Stimulated activated CD4-positive, alpha-beta T cell treated with anti-CD3 and anti-CD28 coated beads, TNF-alpha, amount 100 ng/mL, for 24 hours (primary cell): ENCODE results near the gene KIRREL3.

Experiments used
- DNase-seq, 3 experiments: peaks; one replicate each; pipeline ENCODE4 v3.0.0-alpha.2; 2020; ENCODE audit warnings: low read depth in 3 of 3

Gene KIRREL3

DNA sequence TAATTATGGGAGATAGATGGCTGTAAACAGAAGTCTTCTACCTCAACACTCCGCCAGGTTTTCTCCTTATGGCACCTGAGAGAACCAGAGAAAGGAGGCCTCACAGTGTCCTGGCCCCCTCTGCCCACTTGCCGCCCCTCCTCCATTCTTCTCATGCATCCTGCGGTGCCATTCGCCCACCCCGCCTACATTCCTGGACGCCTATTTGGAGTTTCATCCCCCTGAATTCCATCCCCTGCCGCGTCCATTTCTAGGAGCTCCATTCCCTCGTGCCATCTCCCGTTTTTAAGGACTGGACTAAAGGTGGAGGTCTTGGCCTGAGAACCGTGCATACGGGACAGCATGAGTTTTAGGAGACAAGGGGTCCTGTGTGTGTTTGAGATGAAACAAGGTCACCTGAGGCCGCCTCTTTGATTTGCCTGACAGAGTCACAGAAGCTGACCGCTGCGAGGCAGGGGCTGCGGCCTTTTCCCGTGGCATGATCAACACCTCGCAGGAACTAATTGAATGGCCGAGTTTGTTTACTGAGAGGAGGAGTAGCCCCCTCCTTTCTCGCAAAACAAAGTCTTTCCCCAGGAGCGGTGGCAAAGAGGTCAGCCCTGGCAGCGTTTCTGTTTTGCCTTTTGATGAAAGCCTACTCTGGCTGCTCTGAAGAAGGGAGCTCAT lies 398.9 kb downstream of the KIRREL3 start:
- no peak for DNase-seq

DNA sequence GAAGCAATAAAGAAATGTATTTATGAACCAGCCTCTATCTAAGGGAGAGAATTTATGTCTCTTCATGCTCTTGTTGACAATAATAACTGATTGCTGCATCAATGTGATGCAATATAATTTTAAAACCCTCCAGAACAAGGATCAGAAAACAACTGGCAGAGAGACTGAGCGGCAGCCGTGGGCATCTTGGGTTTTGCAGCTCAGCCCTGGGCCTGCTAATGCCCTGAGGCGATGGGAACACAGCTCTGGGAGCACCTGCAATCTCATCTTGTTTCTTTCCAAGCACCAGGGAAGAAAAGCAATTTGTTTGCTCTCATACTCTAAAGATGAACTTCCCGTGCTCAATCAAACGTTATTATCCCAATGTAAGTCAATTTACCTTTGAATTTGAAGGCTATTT lies 399.4 kb downstream of the KIRREL3 start:
- DNase-seq = no peak

DNA sequence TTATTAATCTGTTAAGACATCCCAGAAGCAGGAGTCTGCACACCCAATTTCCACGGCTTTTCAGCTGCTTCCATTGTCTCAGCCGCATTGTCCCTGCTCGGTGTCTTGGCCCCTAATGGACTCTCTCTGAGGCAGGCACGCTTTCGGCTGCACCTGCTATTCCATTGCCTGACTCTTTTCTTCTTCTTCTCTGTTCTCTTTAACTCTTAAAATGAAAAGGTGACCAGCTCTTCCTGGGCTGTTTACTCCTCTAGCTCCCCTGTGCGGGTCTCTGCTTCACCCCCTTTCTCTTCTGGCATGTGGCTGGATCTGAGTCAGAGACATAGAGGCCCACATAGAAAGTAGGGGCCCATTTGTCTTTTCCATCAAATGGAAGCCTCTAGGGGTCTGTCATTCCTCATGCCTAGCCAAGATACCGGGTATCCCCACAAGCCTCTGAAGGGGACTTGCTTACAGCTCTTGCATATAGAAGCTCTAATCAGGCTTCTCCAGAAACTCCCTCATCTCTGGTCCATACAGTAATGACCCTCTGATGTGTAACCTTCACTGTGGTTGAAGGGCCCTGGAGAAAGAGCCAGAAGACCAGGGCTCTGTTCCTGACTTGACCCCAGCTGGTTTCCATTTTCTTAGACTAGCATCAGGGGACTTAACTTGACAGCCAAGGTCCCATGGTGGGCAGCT lies 401.2 kb downstream of the KIRREL3 start:
- no peak for DNase-seq

DNA sequence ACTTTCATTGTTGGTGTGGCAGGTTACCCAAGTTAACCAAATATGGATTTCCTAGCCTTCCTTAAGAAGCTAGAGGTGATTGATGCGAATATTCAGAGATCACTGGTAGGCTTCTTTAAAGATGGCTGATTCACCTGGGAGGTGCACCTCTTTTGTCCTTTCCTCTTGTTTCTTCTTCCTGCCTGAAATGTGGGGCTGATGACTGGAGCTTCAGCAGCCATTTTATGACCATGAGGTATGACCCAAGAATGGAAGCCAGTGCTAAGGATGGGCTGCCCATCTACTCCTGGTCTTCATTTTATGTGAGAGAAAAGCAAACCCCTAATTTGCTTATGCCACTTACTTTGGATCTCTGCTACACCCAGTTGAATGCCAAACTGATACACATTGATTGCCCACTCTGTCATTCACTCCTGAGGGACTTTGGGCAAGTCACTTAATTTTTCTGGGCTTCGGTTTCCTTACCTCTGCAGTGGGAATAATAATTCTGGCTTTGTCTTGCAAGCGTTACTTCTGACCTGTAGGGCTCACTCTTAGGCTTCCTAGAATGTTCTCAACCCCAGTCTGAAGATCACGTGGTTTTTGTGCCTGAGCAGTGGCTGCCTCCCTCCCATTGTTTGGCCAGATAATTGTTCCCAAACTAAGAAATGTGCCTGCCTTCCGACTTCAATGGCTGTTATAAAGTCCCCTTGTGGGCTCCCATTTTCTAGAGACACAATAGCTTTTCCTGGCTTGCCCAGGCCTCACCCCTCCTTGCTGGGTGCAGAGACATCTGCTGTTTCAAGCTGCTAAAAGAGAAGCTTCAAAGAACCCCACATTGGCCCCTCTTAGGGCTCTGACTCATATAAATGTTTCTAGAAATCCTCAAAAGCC lies 402.0 kb downstream of the KIRREL3 start:
- DNase-seq = no peak

DNA sequence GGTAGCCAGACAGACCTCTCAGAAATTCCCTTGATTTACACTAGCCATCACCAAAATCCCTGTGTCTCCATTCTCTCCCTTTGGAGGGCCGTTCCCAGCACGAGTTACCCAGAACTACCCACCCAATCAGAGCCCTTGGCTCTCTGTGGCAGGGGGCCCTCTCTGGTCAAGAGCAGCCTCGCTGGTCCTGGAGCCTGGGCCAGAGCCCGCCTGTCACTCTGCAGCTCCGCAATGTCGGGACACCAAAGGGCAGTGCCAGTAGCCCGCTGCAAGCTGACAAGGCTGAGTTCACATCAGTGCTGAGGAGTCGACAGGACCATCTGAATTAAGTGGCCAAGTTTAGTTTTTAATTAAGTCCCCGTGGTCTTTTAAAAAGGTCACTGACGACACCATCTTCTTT lies 403.5 kb downstream of the KIRREL3 start:
- no peak for DNase-seq

DNA sequence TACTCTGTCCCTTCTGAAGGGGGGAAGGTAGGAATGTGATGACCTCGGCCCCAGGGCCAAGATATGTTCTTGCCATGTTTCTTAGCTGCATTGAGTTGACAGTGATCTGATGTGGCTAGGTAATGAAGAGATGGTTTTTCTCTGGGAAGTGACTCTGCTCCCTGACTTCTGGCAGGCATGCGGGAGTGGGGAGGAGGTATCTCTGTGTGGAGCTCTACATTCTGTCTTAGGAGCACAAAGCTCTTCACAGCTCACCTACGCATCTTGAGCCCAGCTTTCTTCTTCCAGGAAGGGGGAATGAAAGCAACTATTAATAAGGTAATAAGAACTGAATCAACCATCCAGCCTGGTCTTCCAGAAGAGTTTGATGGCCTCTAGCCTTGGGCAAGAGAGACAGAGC lies 404.1 kb downstream of the KIRREL3 start:
- DNase-seq = no peak

DNA sequence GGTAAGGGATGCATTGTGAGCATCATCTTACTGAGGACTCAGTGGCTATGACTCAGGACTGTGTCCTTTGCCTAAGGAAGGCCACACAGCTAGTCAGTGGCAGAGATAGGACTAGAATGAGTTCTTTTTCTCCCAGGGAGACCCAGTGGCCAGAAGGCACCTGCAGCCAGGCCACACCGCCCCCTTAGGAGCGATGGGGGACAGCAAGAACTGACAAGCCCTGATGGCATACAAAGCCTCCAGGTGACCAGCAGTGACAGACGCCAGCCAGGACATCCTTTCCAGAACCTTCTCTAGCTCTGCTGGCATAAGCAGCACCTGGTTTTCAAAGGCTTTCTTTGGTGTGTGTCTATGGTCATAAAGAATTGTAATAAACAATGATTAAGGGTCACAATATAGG lies 405.0 kb downstream of the KIRREL3 start:
- DNase-seq = no peak

DNA sequence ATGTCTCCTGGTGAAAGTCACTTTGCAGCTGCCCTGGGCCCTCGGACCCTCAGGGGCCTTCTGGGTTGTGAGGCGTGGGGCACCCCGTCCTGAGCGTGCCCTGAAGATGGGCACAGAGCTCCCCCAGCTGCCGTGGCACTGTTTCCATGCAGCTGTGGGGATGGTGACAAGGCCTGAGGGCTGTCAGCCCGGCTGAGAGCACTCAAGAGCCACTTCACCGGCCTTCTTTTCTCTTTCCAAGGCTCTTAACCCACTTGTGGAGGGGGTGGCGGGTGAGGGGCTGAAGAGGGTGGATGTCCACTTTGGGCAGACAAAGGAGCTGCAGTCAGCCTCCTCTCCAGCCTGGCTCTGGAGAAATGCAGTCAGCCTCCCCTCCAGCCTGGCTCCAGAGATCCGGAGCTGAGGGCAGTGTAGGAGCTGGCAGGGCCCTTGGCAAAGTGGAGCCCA lies 405.6 kb downstream of the KIRREL3 start:
- DNase-seq = no peak

DNA sequence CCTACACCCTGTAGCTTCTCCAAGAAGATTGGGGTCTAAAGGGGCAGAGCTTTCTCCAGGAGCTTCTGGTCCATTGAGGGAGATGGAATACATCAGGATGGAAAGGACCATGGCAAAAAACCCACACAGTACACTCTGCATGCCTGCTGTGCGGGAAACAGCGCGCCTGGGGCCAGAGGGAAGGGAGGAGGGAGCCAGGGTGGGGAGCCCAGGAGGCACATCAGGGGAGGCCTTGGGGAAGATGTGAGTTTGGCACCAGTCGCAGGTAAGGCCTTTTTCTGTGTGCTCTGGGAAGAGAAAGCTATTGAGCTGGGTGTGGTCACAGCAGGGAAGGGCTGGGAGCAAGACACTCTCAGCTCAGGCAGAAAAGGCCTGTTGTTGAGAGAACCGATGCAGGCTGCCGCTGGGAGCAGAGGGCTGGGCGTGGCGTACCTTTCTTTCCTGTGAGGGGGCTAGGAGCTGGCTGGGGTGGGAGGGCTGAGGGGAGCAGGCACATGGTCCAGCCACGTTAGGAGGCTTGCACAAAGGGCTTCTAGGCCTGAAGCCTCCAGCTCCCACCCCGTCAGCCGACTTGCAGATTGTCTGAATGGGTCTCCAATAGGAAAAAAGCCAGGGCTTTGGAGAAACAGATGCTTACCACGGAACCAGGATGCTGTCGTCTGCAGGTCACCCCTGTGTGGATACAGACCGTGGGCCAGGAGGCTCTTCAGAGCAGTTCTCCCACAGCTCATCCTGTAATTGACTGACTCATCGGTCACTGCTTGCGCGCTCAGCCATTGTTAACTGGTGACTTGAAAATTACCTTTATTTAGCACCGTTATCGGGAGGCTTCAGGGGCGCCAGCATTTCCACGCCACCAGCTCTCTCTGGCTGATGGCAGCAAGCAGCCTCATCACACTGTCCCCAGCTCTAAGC lies 407.8 kb downstream of the KIRREL3 start:
- DNase-seq = no peak

DNA sequence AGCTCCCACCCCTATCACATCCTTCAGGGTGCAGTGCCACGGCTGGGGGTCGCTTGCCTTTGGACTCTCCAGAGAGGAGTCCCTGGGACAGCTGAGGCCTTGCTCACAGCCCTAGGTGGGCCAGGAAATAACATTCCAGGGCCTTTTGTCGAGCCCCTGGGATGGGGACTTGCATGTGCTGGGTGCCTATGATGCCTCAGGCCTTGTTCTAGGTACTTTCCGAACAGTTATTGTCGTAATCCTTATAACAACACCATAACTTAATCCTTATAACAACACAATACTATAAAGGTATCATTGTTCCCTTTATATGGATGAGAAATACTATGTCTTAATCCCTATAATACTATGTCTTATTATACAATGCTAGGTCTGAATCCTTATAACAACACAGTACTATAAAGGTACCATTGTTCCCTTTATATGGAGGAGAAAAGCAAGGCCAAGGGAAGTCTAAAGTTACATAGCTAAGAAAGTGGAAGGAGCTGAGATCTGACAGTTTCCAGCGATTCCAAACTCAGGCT lies 408.5 kb downstream of the KIRREL3 start:
- no peak for DNase-seq

DNA sequence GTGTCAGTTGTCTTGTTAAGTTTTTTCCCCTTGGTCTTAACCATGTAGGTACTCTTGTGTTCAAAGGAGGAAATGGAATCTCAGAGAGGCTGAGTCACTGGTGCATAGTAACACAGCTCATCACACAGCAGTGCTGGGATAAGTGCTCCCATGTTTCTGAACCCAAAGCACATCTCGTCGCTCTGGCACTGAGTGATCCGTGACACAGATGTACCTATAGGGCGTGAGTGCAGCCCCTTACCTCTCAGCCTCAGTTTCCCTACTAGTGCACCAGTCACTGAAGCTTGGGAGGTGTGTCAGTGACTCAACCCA lies 411.1 kb downstream of the KIRREL3 start:
- no peak for DNase-seq

DNA sequence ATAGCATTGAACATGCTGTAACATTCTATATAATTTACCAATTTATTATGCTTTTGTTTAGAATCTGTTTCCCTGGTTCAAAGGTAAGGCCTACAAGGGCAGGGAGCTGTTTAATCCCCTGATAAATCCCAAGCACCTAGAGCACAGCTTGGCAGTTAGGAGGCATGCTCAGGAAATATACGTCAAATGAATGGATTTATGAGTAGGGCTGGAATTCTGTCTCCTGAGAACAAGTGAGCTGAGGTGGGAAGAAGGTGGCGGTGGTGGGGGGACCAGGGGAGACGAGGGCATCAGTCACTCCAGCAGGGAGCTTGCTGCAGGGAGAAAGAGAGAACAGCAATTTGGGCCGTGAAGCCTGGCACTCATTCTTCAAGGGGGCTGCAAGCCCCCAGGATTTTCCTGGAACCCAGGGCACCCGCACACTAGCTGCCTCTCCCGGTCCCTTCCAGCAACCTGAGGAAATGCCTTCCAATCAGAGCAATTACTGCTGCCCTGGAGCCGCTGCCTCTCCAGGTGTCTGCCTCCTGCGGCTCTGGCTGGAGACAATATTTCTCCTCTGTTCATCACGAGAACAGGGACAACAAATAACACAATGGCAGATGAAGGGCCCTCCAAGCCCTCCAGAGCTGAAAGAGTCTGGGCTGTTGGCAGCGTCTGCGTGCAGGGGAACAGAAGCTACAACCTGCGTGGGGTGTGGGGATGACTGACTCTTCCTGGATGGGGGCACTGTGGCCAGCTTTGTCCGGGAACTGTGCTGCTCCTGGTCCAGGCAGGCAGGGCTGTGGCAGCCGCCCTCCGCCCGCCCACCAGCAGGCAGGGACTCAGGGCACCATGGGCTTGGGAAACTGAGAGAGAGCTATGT lies 411.7 kb downstream of the KIRREL3 start:
- DNase-seq = no peak

DNA sequence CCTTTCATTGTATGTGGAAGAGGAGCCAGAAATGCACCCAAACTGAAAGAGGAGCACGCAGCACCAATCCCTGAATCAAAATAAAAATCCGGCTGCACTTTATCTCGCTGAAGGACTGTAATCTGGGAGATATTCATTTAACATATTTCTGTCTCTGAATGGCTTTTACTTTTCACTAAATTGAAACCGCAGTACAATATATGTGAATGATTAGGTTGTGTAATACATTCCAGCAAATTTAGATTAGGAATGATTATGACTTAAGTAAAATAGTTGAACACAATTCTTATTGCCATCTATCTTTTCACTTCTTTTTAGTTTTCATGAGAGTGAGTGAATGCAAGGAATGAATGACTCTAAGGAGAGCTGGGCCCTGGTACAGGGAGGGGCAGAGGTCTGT lies 413.0 kb downstream of the KIRREL3 start:
- no peak for DNase-seq

DNA sequence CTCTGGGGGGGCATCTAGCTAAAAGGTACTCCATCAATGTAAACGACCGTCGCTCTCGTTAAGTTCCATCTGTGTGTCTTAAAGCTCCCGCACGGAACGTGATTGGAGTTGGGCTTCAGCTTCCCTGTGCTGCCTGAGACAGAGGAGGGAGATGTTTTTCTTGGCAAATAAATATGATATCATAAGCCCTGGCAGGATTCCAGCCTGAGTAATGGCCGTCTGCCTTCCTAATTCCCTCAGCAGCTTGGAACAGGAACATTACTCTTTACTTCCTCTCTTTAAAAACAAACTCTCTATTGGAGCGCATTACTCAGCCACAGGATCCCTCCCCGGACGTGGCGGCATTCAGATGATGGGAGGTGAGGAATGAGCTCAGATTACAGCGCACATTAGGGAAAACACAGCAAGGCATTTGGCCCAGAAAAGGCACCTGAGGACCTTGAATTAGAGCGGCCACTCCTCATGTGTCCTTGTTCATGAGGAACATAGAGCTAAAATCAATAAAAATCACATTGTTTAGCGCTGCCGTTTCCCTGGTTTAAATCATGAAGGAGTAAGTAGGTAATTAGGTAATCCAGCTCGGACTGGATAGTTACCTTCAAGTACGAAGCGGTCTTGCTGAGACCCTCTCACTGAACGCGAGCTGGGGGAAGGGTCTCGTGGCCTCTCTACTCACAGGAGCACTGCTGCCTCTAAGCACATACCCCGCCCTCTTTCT lies 414.6 kb downstream of the KIRREL3 start:
- no peak for DNase-seq

DNA sequence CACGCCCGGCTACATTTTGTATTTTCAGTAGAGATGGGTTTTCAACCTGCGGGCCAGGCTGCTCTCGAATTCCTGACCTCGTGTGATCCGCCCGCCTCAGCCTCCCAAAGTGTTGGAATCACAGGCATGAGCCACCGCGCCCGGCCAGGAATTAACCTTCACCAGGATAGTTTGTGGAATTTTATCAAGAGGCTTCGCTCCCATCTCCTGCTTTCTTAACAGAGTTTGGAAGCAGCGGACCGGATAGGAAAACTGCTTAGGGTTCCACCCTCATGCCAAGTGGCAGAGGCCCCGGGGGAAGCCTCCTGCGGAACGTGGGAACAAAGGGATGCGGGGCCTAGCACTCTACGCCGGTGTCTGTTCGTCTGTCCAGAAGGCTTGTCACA lies 415.2 kb downstream of the KIRREL3 start:
- DNase-seq = no peak

DNA sequence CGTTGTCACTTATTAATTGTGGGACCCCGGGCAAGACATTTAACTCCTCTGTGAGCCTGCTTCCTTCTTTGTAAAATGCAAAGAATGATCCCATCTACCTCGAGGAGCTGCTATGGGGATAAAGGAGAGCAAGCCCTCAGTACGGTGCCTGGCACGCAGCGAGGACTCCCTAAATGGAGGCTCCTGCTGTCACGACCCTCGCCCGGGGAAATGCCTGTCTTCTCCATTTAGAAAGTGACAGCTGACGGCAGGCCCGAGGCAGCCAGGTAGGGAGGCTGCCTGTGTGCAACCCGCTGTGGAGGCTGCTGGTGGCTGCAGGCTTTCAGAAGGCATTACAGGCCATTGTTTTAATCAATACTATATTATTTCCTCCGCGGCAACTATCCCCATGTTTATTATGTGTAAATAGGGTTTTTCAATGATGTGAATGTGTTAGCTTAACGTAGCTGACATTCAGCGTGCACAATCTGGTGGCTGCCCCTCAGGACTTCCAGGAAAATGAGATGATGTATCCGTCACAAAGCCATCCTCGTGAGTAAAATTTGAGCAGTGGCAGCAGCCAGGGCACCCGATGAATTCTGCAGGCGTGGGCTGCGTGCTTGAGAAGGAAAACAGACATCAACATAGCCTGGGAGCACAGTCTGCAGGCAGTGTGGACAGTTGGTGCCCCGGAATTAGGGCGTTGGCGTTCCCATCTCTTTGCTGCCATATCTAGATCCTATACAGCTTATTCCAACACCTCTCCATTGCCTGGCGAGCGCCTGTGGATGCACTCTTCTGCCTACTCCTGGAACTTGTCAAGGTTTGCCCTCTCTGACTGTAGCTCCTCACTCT lies 416.8 kb downstream of the KIRREL3 start:
- no peak for DNase-seq

DNA sequence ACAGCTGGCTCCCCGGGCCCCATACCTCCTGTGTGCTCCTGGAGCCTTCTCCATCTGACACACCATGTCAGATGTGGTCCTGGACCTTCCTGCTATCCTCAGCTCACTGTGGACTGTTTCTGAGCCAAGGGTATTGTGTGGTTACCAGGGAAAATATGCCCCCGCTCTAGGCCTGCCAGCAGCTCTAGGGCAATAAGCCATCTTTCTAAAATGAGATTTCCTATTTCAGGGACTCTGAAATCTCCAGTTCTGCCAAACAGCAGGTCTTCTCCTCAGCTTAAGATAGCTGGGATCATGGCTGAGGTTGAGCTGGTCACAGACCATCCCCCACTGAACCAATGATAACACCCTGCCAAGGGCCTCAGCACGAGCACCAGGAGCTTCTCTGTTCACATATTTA lies 417.5 kb downstream of the KIRREL3 start:
- DNase-seq = no peak

DNA sequence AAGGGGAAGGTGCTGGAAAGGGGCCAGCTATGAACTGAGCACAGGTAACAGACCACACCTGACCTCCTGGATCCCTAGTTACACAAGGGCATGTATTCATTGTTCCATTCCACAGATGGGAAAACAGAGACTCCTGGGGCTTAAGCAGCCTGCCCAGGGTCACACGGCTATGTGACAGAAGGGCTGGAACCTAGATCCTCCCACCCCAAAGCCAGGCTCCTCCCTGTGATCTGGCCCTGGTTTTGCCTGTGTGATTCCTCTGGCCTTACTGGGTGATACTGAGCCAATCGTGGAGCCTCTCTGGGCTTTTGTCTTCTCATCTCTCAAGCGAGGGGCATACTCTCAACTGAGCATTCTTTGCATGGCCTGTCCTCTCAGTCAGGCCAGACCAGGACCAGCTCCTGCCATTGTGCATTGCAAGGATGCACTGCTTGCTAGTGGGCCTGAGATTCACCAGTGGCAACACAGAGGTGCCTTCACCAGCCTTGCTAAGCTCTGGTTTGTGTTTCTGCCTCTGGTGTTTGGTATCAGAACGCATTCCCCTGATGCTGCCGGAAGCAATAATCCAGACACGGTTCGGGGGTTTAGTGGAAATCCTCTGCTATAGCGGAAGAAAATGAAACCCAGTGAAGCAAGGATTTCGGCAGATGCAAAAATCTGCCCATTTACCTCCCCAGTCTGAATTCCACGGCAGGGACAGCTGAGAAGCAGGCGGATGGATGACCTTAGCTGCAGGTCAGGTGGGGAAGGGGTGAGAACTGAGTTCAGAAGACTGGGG lies 418.5 kb downstream of the KIRREL3 start:
- DNase-seq = no peak
